Raji (cell line): Measurements from ENCODE around the gene PDZRN3.

Experiments
- POLR2A ChIP-seq: IDR thresholded peaks from 2 replicates; pipeline ENCODE4 v1.6.1; 2011; ENCODE audit warnings: low read depth, low read length, control low read depth; ENCODE audit not compliant: insufficient read depth

Gene PDZRN3

DNA sequence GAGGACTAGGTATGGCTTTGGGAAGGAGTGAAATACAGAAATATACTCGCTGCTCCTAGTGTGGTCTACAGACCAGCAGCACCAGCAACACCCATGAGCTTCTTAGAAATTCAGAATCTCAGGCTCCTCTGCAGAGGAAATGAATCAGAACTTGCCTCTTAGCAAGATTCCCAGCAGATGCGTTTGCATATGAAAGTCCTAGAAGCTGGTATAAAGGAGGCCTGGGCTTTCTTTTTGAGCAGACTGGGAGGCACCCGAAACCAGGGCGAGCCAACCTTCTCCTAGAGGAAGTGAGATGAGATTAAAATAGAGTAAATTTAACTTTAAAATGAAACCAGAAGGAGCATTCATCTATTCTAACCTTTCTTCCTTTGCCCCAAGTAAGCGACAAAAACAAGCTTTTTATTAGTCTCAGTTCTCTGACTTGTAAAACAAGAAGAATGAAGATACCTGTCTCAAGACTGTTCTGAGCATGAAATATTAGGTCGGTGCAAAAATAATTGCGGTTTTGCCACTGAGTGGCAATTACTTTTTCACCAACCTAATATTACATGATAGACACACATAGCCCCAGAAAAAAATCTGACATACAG lies 140.0 kb downstream of the PDZRN3 start:
- TF ChIP-seq POLR2A: no peak

GRCh38 chr3:73481888-73482287 lies 142.9 kb downstream of the PDZRN3 start:
- no peak for TF ChIP-seq POLR2A

DNA sequence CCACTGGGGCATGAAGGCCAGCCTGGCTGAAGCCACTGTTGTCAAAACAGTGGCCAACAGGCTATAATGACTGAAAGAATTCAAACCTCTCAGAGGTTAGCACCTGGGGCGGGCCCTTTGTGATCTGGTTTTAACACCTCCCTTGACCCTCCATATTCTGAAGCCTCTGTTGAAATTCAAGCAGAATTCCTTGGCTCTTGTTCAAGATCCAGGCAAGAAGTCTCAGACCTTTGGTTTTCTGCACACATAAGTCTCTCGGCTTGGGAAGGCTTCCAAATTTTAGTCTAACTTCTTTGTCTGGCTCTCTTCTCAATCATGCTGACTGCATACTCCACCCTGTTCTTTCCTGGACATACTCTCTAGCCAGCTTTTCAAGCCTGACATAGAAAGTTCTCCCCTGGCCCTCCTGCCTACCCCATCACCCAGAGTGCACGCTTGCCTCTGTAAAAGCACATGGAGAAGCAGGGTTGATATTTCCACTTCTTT lies 144.5 kb downstream of the PDZRN3 start:
- no peak for TF ChIP-seq POLR2A

GRCh38 chr3:73479325-73479724 lies 145.4 kb downstream of the PDZRN3 start:
- TF ChIP-seq POLR2A: no peak

DNA sequence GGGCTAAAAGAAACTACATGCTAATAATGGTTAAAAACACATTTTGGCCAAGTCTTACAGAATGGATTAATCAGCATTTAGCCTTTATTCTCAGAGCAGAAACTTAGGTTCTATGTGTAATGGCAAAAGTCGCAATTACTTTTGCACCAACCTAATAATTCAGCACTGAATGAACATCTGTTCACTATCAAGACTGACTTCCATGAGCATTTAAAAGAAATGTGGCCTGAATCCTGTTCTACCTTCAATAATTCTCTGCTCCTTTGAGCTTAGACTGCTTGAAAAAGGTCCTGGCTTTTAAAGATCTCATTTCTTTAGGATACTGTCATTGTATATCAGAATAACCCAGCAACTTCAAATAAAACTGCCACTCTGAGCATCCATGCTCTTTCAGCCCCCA lies 145.9 kb downstream of the PDZRN3 start:
- no peak for TF ChIP-seq POLR2A

GRCh38 chr3:73475717-73476116 lies 149.0 kb downstream of the PDZRN3 start:
- no peak for TF ChIP-seq POLR2A

DNA sequence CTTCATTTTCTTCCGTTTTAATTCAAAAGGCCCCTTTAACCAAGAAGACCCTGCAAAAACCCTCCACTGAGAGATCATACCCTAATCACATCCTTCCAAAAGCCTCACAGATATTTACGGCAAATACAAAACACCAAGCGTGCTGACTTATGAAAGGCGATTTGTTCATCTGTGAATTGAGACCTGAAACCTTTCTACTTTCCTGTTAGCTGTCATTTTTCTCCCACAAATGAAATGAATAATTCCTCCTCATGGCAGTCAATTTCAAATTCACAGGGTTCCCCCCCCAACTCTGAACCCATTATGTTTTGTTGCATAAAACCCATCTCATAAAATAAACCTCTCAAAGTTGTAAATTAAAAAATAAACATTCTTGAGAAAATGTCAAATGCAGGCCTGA lies 149.6 kb downstream of the PDZRN3 start:
- TF ChIP-seq POLR2A: no peak

DNA sequence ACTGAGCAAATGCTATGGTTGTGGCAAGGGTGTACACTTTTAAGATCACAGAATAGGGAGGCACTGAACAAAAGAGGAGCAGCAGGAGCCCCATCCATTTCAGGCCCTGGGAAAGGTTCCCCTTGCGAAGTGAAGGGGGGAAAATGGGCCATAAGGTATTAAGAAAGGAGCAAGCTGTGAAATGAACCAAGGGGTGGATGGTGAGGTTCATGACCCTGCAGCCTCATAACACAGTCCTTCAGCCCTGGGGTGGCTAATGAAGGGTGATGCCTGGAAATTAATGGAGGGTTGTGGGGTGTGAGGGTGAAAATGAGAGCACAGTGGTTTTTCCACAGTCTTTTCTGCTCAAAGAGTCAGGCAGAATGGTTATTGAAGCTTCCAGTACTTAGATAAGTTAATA lies 150.1 kb downstream of the PDZRN3 start:
- no peak for TF ChIP-seq POLR2A

DNA sequence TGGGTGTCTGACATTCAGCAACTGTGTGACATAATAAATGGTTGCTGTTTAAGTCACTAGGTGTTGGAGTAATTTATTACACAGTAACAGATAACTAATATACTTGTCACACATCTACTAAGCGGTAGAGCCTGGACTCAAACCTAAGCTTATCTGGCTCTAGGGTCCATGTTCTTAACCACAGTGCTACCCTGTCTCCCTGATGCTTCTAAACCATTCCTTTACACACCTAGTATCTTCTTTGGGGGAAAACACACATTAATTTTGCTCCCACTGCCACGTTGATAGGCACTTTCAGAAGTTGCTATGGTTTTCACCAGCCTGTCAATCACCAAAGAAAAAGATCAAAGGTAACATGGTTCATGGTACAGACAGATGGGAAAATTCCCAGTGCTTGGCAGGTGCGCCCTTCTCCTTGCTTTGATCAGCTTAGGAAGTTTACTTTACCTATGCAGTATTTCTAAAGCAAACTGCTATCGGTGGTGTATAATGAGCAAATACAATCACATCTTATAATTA lies 150.8 kb downstream of the PDZRN3 start:
- no peak for TF ChIP-seq POLR2A

- TF ChIP-seq POLR2A: no peak
Measured at GRCh38 chr3:73473181-73473897, 151.4 kb downstream of the PDZRN3 start.

- no peak for TF ChIP-seq POLR2A
Measured at GRCh38 chr3:73471986-73472787, 152.6 kb downstream of the PDZRN3 start.

- no peak for TF ChIP-seq POLR2A
Measured at GRCh38 chr3:73470860-73471259, 153.9 kb downstream of the PDZRN3 start.

DNA sequence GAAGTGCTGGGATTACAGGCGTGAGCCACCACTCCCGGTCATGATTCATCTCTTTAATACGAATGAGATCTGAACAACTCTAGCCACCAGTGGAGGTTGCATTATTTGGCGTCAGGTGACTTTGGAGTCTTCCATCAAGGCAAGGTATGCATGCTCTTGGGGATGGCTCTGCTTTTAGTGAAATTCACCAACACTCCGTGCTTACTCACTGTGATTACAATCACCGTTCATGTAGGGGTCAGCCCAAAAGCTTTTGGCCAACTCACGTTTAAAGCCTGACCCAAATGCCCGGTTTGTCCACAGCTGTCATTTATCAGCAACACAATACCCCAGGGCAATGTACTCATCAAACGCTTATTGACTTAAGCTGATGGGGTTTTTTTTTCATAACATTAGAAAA lies 155.4 kb downstream of the PDZRN3 start:
- no peak for TF ChIP-seq POLR2A

- TF ChIP-seq POLR2A: no peak
Measured at GRCh38 chr3:73467211-73467610, 157.5 kb downstream of the PDZRN3 start.

DNA sequence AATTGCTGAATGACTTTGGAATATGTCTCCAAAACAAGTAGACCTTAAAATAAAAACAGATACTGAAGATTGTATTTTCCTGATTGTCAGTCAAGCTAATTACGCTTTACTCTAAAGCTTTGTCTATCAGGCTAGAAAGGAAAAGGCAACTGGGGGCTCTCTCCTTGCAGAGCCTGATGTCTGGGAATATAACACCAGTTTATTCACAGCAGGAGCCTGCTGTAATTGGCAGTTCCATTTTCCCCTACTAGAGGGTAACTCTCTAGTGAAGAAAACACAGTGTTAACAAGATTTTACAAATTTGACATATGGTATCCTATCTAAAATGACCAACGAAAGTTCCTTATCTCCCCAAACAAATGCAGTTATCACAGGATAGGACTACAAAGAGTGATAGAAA lies 158.8 kb downstream of the PDZRN3 start:
- no peak for TF ChIP-seq POLR2A

DNA sequence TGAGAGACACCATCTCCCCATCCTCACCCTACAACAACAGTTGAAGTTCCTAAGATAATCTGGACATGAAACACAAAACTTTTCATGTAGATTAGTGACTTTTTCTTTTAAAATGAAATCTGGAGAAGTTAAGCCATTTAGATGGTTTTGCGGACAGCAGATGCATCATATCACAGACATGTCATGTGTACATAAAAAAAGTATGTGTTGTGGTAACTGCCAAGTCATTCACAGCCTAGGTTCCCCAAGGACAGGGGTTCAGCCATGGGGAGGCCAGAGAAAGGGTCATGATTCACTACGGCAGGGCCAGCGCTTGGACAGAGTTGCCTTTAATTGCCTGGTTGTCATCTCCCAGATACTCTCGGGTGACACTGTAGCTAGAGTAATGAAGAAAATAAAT lies 163.2 kb downstream of the PDZRN3 start:
- no peak for TF ChIP-seq POLR2A
